ENCODE data around the gene DMTF1.

- TF ChIP-seq CTCF (IDR thresholded peaks at IDR 0.05 in 2 of 3, conservative IDR thresholded peaks at IDR 0.05 in 1 of 3; ENCODE audit: control insufficient read depth in 2 of 3, extremely low read depth in 1 of 3, insufficient read depth in 1 of 3, low read depth in 3 of 3, low read length in 3 of 3), result no peak
- TF ChIP-seq HDAC6 (IDR thresholded peaks at IDR 0.05; ENCODE audit: unreplicated experiment), result no peak
Observed at GRCh38 chr7:87192784-87193487, 40.7 kb downstream of the DMTF1 start.

Measured in GM12878 (cell line).